GM19372 (cell line): ENCODE data around the gene SLC35G6.
A peak's percentile ranks its signal among the peaks of the same experiment; 100 is the strongest.
"Not testable (repeated sequence)": the region's sequence is repeated elsewhere in the genome, so short reads cannot be mapped to it uniquely, and the experiment has no call there.

Experiments used
- ATAC-seq: cut with Tn5 transposase; IDR thresholded peaks from one replicate; pipeline ENCODE4 v1.9.1; 2021; ENCODE audit warnings: mild to moderate bottlenecking, low read depth, moderate library complexity; ENCODE audit not compliant: unreplicated experiment

The SLC35G6 gene

DNA sequence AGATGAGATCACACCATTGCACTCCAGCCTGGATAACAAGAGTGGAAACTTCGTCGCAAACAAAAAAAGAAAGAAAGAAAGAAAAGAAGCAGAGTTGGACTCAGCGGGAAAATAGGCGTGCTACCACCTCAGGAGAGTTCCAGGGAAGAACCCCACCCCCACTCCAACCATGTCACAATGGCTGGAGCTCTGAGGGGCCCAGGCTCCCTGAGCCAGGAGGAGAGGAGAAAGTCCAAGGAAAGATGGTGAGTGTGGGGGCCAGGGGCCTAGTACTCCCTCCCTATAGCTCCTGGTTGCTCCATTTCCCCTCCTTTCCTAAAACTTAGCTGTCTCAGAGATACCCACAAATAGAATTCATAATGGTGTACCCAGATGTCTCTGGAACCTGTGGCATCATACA, at the start of gene SLC35G6:
TSS of gene SLC35G6 (plus strand) at position 172 of the 400 bp plus-strand sequence. CDS start at position 243, 71 bp downstream.
- ATAC-seq = not testable (repeated sequence)

DNA sequence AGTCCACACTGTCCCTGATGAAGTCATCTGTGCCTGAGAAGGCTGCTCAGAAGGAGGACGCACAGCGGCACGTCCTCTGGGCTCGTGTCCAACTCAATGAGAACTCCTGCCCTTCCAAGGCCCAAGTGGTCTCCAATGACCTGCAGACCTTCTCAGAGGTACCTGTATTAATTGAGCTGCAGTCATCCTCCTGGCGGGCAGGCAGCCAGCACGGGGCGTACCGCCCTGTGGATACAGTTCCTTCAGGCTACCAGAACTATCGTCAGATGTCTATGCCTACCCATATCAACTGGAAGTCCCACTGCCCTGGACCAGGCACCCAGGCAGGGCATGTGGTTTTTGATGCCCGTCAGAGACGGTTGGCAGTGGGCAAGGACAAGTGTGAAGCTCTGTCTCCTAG, 49.0 kb upstream of the SLC35G6 start:
- ATAC-seq = no peak

DNA sequence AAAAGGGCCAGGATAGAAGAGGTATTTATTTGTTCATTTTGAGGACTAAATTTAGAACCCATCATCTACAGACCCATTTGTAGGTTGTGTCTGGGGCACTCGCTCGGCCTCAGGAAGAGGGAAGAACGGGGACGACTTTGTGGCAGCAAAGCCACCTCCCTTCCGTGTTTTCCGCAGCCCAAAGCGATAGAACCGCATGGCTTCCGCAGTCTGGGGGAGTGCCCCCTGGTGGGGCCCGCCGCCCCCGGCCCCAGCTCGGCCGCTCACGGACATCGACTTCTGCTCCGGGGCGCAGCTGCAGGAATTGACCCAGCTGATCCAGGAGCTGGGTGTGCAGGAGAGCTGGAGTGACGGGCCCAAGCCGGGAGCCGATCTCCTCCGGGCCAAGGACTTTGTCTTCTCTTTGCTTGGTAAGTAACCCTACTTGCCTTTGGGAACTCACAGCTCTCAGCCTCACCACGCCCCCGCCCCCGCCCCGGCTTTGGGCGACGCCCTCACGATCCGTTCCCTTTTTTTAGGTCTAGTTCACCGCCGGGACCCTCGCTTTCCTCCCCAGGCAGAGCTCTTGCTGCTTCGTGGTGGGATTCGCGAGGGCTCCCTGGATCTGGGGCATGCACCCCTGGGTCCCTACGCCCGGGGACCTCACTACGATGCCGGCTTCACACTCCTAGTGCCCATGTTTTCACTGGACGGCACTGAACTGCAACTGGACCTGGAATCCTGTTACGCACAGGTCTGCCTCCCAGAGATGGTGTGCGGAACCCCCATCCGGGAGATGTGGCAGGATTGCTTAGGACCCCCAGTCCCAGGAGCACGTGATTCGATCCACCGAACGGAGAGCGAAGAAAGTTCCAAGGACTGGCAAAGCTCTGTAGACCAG, 45.3 kb upstream of the SLC35G6 start:
- ATAC-seq = peak; percentile 3

DNA sequence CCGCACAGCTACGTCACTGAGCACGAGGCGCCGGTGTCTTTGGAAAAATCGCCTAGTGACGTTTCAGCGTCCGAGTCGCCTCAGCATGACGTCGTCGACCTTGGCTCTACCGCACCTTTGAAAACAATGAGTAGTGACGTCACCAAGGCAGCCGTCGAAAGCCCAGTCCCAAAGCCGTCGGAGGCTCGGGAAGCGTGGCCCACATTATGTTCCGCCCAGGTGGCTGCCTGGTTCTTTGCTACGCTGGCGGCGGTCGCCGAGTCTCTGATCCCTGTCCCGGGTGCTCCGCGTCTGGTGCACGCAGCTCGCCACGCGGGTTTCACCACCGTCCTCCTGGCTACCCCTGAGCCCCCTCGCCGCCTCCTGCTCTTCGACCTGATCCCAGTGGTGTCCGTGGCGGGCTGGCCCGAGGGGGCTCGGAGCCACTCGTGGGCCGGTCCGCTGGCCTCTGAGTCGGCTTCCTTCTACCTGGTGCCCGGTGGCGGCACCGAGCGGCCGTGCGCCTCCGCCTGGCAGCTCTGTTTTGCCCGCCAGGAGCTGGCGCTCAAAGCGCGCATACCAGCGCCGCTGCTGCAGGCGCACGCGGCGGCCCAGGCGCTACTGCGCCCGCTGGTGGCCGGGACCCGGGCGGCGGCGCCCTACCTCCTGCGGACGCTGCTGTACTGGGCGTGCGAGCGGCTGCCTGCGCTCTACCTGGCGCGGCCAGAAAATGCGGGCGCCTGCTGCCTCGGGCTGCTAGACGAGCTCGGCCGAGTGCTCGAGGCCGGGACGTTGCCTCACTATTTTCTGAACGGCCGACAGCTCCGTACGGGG, 44.5 kb upstream of the SLC35G6 start:
- ATAC-seq = no peak

DNA sequence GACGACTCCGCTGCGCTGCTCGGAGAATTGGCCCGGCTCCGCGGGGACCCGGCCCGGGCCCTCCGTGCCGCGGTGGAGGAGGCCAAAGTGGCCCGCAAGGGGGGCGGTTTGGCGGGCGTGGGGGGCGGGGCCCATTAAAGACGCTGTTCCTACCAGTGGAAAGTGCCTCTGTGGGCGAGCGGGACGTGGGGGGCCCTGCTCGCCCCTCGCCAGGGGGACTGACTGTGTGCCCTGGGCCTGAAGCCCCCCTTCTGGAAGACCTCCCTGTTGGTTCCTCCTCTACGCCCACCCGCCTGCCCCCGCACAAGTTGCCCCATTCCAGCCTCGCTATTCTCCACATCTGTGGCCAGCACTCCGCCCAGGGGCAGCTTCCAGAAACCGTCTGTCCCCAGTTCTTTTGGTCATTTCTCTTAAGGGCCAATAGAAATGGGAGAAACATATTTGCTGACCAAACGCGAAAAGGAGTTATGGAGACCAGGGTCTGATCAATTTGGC, 43.8 kb upstream of the SLC35G6 start:
- ATAC-seq = no peak

DNA sequence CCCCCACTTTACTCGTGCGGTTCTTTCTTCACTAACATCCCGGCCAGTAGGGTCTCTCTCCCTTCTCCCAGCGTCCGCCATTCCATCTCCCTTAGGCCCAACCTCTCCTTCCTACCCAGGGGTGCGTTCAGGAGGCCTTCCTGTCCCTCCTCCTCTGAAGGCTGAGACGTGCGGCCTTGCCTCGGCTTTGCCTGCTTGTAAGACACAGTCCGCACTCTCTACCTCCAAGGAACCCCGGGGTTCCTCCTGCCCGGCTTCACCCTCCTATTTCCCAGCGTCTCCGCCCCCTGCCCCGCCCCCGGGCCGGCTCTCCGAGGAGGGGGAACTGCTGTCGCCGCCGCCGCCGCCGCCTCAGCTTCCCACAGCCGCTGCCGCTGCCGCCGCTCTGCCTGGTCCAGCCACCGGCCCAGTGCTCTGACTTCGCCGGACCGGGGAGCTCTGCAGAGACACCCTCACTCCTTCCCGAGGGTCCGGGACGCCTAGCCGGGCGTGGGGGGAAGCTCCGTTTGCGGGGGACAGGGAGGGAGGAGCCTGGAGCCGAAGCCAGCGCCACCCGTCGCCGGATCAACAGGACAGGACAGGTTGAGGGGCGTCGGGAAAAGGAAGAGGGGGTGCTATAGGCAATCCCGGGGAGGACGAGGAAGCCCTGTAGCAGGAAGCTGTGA, 43.2 kb upstream of the SLC35G6 start:
- ATAC-seq = no peak

DNA sequence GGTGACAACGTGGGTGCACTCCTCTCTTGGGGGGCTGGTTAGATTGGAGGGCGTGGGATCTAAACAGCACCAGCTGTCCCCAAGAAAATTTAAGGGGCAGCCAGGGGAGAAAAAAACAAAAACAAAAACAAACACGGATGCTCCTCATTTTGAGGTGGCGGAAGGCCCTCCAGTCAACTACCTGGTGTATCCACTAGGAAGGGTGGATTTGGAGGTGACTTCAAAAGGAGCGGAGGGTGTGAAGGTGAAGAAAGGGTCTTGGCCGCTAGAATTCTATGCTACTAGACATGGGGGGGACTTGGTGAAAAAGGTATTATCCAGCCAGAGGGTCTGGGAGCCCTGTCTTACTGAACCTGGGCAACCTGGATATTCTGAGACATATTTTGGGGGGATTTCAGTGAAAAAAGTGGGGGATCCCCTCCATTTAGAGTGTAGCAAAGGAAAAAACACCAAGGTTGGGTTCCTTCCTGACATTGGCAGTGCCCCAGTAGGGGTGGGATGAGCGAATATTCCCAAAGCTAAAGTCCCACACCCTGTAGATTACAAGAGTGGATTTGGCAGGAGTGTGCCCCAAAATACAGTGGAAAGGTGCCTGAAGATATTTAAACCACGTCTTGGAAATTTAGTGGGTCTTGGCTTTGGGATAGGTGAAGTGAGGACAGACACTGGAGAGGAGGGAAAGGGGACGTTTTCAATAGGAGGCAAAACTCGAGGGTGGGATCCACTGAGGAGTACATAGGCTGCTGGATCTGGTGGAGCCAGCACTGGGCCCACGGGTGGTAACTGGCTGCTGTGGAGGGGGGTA, 42.4 kb upstream of the SLC35G6 start:
- no peak for ATAC-seq

DNA sequence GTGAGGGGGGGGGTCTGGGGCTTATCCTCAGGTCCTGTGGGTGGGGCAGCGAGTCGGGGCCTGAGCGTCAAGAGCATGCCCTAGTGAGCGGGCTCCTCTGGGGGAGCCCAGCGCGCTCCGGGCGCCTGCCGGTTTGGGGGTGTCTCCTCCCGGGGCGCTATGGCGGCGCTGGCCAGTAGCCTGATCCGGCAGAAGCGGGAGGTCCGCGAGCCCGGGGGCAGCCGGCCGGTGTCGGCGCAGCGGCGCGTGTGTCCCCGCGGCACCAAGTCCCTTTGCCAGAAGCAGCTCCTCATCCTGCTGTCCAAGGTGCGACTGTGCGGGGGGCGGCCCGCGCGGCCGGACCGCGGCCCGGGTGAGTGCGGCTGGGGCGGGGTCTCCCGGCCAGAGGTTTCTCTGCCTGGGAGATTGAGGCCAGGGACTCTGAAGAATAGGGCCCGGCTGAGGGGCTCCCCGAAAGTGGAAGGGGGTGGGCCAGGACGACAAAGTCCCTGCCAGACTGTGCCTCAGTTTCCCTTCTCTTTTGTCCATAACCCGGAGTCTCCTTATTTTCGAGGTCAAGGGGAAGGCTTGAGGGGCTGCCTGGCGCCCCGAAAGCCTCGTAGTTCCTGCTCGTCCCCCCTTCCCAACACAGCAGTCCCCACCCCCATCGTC, 41.7 kb upstream of the SLC35G6 start, which contains the start of gene FGF11:
TSS of gene FGF11 (plus strand) at position 51 of the 651 bp plus-strand sequence. CDS start at position 160, 109 bp downstream.
- no peak for ATAC-seq

DNA sequence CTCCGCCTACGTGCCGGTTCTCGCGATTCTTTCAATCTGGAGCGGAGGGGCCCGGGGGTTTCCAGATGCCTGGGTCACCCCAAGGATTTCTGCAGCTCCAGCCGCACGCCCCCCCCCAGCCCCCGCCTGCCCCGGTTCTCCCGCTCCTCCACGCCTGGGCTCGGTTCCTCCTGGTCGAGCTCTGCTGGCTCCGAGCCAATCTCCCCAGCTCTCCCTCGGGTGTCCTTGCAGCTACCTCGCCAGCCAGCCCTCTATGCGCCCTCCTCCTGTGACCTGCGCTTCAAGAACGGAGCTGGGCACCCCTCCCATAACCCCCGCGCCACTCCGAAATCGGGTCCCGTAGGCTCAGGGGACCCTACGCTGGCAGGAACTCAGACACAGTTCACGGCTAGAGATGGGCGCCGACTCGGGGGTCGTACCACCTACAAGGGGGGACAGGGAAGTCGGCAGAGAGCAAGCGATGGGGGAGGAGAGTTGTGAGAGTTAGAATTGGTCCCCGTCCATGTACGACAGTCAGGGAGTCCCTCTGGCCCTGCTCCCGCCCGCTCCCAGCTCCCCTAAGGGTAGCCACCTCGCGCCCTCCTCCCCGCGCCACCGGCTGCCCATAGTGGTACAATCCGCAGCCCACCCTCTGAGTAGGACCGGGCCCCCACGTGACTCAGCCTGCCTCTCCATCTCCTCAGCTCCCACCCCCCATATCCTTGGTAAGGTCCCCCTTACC, 41.0 kb upstream of the SLC35G6 start:
- no peak for ATAC-seq

DNA sequence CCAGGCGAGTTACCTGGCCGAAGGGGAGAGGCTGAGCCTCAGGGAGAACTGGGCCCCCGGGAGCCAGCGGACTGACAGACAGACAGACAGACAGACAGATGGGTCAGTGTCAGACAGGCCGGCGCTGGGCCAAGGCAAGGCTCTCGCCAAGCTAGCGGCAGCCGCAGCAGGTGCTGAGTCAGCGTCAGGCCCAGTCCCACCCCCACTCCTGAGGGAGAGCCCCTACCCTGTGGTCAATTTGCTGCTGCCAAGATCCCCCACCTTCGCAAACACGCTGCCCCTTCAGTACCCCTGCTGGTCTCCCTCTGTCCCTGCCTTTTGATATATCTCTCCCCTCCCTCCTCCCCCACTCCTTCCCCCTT, 40.4 kb upstream of the SLC35G6 start:
- ATAC-seq = no peak

DNA sequence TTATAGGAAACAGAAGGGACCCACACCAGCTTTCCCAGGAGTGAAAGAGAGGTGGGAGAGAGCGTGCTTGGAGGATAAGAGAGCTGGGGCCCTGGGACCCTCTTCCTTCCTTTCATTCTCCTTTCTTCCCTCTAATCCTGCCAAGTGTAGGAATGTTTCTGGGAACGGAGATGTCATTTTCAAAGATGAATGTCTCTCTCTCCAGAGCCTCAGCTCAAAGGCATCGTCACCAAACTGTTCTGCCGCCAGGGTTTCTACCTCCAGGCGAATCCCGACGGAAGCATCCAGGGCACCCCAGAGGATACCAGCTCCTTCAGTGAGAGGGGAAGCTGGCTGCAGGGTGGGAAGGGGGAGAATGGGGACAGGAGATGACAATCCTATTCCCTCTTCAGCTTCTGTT, 40.0 kb upstream of the SLC35G6 start:
- ATAC-seq = no peak

DNA sequence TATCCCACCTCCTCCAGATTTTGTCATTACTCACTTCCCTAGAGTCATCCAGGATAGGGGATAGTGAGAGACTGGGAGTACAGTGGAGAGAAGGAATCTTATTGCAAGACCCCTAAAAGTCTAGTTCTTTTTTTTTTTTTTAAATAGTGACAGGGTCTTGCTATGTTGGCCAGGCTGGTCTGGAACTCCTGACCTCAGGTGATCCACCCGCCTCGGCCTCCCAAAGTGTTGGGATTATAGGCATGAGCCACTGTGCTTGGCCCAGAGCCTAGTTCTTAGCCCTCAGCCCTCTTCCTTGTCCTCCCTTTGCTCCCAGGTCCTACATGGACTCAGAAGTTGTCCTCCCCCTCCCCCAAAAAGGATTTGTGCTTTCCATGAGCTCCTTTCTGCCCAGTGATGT, 39.1 kb upstream of the SLC35G6 start:
- ATAC-seq = no peak

DNA sequence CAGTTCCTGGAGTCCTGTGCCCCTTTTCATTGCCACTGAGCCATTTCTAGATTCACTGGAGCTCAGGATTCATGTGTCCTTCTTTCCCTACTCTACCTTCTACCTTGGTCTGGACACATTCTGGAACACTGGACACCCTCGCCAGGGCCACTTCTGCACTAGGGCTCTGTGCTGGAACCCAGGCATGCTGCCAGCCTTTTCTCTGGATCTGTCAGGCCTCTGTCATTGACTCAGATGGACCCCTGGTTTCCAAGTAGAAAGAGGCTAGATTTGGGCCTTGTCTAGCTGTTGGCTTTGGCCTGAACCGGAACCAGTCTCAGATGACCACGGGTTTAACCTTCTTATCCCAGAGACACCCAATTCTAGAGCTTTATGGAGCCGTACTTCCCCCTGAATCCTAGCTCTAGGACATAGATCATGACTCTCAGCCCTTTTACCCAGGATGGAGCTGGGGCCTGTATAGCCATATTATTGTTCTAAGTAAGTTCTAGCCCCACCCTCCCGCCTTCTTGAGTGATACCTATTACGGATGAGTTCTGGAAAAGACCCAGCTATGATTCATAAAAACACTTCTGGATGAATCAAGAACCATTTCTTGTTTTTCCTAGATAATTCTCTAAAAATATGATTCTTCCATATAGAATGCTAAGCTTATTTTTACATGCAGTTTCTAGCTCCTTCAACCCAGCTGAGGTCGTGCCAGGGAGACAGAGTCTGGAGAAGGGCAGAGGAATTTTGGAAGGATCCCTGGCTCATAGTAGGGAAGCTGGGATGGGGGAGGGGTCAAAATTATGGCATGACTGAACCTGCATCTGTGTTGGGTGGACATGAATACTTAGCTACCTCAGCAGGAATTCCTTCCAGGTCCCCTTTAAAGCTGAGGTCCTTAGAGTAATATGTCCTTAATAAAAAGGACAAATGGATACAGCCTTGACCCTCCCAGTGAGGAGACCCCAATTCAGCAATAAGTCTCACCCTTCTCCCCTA, 37.5 kb upstream of the SLC35G6 start:
- no peak for ATAC-seq

DNA sequence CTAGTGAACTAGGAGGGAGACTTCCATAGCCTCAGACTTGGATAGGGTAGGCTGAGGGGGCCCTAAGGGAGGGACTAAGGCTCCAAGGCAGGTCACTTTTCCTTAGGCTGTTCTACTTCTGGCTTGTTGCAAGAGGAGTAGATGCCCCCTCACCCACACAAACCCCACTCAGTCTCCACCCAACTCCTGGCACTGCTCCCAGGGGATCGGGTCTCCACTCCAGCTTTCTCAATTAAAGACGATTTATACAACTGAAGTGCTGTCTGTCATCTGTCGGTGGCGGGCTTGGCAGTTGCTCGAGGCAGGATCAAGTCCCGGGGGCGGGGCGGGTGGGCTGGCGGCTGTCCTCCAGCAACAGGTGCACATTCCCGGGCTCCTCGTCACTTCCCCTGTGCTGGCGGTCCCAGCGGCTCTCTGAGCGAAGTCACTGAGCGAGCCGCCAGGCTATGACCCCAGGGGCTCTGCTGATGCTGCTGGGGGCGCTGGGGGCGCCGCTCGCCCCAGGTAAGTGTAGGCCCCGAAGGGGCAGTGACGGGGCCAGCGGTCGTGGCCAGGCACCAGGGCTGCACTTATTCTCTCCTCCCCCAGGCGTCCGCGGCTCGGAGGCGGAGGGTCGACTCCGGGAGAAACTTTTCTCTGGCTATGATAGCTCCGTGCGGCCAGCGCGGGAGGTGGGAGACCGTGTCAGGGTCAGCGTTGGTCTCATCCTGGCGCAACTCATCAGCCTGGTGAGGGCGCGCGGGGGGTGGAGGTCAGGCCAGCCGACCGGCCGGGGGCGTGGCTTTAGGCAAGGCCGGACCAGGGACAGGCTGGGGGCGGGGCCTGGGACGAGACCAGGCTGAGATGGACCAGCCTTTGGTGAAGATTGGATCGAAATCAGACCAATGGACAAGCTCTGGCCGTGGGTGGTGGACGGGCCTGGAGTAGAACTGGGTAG, 36.3 kb upstream of the SLC35G6 start, which contains the start of gene CHRNB1:
TSS of gene CHRNB1 (plus strand) at position 380 of the 937 bp plus-strand sequence. CDS start at position 447, 67 bp downstream.
- no peak for ATAC-seq

DNA sequence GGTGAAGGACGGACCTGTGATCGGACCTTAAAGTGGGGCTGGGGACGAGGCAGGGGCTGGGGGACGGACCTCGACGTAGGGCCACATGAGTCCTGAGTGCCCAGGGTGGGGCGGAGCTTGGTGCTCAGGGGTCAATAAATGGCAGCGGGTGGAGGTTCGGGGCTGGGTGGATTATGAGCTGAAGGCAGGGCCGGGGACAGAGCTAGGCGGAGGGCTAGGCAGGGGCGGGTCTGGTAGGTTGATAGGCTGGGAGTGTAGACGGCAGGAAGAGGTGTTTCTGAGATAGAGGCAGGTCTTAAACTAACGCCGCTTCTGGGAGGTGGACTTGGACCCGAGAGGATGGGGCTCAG, 35.7 kb upstream of the SLC35G6 start:
- ATAC-seq = no peak

DNA sequence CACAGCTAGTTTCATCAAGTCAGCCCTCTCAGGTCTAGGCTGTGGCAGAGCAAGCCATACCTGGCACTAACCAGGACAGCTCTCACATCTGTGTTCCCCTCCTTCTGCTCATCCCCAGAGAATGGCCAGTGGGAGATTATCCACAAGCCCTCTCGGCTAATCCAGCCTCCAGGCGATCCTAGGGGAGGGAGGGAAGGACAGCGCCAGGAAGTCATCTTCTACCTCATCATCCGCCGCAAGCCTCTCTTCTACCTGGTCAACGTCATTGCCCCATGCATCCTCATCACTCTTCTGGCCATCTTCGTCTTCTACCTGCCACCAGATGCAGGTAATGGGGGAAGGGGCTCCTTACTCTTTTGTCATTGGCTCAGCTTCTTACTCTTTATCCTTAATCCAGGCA, 32.8 kb upstream of the SLC35G6 start:
- no peak for ATAC-seq
